ENCODE measurements around the gene ZNHIT1.

GRCh38 chr7:101210143-101210542 is 7.8 kb upstream of the ZNHIT1 start:
- TF ChIP-seq ELF4 (IDR thresholded peaks at IDR 0.05) (no peak), ZNF384 (IDR thresholded peaks at IDR 0.05) (no peak), CTBP1 (IDR thresholded peaks at IDR 0.05; ENCODE audit: borderline replicate concordance) (no peak), ARNT (IDR thresholded peaks at IDR 0.05) (no peak), L3MBTL2 (conservative IDR thresholded peaks at IDR 0.05) (no peak), SUZ12 (IDR thresholded peaks at IDR 0.05) (no peak), FOXK2 (IDR thresholded peaks at IDR 0.05) (no peak)

Measured in HEK293T (cell line).